Measurements from ENCODE around the gene TEKT2.

The TEKT2 gene

GRCh38 chr1:36087233-36088123, 3.6 kb downstream of the TEKT2 start:
- DNase-seq (ENCODE audit: low spot score) (no peak), FAIRE-seq (peak; percentile 74)

- DNase-seq (ENCODE audit: low spot score), result no peak
- FAIRE-seq, result no peak
These were observed 4.3 kb downstream of the TEKT2 start for GRCh38 chr1:36088265-36088576.

GRCh38 chr1:36088577-36089392, 4.9 kb downstream of the TEKT2 start, which contains the start of gene ADPRS:
Gene ADPRS, plus strand, starts transcription at chr1:36088892. Its CDS starts 13 bp downstream, at chr1:36088905.
- peak; percentile 85 for FAIRE-seq
- peak; percentile 94 for DNase-seq (ENCODE audit: low spot score)

- no peak for FAIRE-seq
- no peak for DNase-seq (ENCODE audit: low spot score)
These were observed 5.7 kb downstream of the TEKT2 start for GRCh38 chr1:36089393-36090121.

- FAIRE-seq, result no peak
- no peak for DNase-seq (ENCODE audit: low spot score)
These were observed 7.2 kb downstream of the TEKT2 start for GRCh38 chr1:36091141-36091540.

GRCh38 chr1:36091698-36092097, 7.8 kb downstream of the TEKT2 start:
- FAIRE-seq (no peak), DNase-seq (ENCODE audit: low spot score) (no peak)

- DNase-seq (ENCODE audit: low spot score) (no peak), FAIRE-seq (no peak)
These were observed 8.4 kb downstream of the TEKT2 start for GRCh38 chr1:36092166-36092797.

GRCh38 chr1:36092798-36093185, 8.9 kb downstream of the TEKT2 start:
- FAIRE-seq (no peak), DNase-seq (ENCODE audit: low spot score) (no peak)

GRCh38 chr1:36093226-36093625, 9.3 kb downstream of the TEKT2 start:
- no peak for DNase-seq (ENCODE audit: low spot score)
- FAIRE-seq, result no peak

GRCh38 chr1:36093929-36094328, 10.0 kb downstream of the TEKT2 start:
- no peak for DNase-seq (ENCODE audit: low spot score)
- FAIRE-seq, result no peak

- FAIRE-seq, result no peak
- DNase-seq (ENCODE audit: low spot score), result no peak
These were observed 10.7 kb downstream of the TEKT2 start for GRCh38 chr1:36094621-36095061.

GRCh38 chr1:36095760-36096405, 12.0 kb downstream of the TEKT2 start:
- no peak for FAIRE-seq
- DNase-seq (ENCODE audit: low spot score), result no peak

GRCh38 chr1:36096500-36097432, 12.9 kb downstream of the TEKT2 start:
- peak; percentile 43 for DNase-seq (ENCODE audit: low spot score)
- FAIRE-seq, result no peak

- FAIRE-seq (no peak), DNase-seq (ENCODE audit: low spot score) (no peak)
These were observed 14.0 kb downstream of the TEKT2 start for GRCh38 chr1:36097693-36098585.

- FAIRE-seq, result no peak
- no peak for DNase-seq (ENCODE audit: low spot score)
These were observed 14.9 kb downstream of the TEKT2 start for GRCh38 chr1:36098650-36099365.

GRCh38 chr1:36099681-36100341, 15.9 kb downstream of the TEKT2 start:
- FAIRE-seq, result peak; percentile 67
- peak; percentile 81 for DNase-seq (ENCODE audit: low spot score)

GRCh38 chr1:36100376-36100775, 16.5 kb downstream of the TEKT2 start:
- FAIRE-seq (no peak), DNase-seq (ENCODE audit: low spot score) (no peak)

Measured in urothelium cell line (cell line).